ENCODE results near the gene LYPD6B.

The LYPD6B gene, protein sequence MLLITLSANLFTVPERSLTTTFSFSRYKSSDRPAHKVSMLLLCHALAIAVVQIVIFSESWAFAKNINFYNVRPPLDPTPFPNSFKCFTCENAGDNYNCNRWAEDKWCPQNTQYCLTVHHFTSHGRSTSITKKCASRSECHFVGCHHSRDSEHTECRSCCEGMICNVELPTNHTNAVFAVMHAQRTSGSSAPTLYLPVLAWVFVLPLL

DNA sequence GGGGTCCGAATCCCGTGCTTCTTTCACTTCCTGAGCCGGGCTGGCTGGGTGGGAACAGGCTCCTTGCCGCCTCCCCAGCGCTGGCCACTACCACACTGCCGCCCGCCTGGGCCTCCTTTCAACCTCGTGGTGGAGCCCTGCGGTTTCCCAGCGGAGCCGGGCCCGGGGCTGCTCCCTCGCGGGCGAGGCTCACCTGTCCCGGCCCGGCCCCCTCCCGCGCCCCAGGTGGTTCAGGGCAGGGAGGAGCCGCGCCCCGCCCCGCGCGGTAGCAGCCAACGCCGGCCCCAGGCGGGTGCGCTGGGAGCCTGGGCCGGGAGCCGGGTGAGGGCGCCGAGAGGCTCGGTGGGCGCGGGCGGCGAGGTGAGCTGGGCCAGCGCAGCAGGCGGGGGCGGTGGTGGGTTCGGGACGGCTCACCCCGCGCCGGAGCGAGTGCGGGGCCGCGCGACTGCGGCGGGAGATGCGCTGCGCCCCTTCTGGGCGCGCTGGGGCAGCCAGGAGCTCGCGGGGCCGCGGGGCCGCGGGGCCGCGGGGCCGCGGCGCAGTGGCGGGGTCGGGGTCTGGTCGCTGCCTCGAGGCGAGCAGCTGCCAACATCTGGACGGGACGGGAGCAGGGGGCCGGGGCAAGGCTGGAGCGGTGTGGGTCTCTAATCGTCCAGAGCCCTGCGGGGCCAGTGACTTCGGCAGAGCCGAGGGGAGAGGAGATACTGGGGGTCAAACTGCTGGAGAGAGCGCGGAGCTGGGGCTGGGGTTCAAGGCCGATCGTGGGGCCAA lies at the start of gene LYPD6B:
TSS of gene LYPD6B (plus strand) at position 258 of the 771 bp plus-strand sequence. CDS start 92,250 bp downstream, outside the sequence.
- DNase-seq (ENCODE audit: low read depth): no peak

DNA sequence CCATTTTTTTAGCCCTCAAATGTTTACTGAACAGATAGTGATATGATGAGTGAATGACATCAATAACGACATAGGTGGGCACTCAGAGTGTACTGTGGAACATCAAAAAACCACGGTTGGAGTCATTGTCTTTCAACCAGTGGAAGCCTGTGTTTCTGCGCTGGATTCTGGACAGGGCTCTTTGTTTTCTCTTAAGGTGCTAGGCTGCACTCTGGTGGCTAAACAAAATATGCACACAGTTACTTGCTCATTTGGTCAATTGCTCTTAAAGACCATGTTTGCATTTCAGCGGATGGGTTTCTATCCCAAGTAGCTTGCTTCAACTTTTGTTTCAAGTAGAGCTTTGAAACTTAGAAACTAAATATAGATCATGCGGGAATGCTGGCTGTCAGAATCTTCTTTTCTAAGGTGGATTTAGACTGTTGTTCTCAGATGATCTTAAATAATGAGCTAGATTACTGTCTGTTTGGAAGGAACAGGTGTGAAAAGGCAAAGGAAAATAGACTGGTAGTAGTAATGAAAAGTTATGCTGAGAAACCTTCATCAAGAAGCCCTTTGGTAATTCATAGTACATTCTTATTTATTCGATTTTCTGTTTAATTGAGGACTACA lies 48.5 kb upstream of the LYPD6B start:
- DNase-seq (ENCODE audit: low read depth): no peak

DNA sequence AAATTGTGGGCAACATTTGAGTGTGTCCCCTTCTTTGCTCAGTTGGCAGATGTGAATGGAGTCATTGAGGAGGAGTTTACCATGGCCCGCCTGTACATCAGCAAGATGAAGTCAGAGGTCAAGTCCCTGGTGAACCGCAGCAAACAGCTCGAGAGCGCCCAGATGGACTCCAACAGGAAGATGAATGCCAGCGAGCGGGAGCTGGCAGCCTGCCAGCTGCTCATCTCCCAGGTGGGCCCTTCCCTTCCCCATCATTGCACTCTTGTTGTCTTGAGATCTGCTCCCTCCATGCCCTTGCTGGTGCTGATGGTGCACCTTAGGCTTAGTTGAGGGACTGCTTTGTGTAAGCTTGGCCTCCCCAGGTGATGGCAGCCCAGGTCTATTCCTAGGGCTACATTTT lies 47.5 kb upstream of the LYPD6B start:
- DNase-seq (ENCODE audit: low read depth): no peak

DNA sequence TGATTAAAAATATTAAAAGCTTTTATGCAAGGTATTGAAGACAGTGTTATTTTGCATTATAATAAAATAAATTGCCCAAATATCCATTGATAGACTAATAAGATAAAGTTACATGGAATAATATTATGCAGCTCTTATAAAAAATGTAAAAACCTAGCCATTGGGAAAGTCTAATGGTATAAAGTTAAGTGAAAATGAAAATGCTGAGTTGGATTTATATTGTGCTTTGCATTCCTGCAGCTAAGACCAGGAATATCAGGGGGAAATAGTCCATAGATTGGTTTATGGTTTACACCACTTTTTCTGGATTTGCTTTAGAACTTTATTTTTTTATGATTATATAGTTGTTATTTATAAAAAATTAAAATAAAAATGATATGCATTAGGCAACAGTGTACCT lies 46.1 kb upstream of the LYPD6B start:
- DNase-seq (ENCODE audit: low read depth): no peak

DNA sequence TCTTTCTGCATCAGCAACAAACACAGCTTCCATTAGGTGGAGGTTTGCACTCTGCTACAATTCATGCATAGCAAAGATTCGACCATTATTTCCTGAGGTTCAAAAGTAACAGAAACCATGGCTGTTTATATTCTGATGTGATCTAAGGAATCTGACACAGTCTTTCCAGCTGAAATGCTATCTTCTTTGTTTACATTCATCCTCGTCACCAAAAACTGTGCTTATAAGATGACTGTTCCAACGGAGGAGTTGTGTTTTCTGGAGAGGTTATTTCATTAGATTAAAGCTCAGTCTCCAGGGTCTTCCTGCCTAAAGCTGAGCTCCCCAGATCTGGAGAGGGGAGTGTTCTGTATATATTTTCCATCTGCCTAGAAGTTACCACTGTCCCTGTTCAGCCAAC lies 45.1 kb upstream of the LYPD6B start:
- DNase-seq (ENCODE audit: low read depth): no peak

DNA sequence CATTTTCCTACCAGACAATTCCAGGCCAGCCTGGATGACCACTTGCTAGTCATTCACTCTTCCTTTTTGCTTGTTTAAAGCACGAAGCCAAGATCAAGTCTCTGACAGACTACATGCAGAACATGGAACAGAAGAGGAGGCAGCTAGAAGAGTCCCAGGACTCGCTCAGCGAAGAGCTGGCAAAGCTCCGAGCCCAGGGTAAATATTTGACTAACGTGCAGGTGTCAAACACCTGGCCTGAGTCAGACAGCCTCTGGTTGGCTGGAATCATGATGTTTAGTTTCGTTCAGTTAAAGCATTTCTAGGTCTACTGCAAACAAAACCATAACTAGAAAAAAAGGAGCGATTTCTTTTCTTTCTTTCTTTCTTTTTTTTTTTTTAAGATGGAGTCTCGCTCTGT lies 44.2 kb upstream of the LYPD6B start:
- DNase-seq (ENCODE audit: low read depth): no peak

DNA sequence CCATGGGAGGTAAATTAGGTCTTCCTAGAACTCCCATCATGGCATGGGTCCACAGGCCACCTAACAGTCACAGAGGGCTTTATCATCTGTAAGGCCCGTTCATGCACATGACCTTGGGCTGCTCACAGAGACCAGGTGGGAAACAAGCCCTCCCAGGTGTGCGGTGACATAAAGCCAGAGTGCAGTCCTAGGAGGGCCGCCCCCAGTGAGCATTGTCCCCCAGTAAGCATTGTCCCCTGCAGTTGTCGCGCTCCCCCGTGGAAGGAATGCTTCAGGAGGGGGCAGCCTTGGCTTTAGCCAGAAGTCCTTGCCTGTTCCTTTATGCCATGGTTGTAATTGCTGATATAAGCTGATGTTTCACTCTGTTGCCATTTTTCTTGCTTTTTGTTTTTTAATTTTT lies 41.7 kb upstream of the LYPD6B start:
- no peak for DNase-seq (ENCODE audit: low read depth)

DNA sequence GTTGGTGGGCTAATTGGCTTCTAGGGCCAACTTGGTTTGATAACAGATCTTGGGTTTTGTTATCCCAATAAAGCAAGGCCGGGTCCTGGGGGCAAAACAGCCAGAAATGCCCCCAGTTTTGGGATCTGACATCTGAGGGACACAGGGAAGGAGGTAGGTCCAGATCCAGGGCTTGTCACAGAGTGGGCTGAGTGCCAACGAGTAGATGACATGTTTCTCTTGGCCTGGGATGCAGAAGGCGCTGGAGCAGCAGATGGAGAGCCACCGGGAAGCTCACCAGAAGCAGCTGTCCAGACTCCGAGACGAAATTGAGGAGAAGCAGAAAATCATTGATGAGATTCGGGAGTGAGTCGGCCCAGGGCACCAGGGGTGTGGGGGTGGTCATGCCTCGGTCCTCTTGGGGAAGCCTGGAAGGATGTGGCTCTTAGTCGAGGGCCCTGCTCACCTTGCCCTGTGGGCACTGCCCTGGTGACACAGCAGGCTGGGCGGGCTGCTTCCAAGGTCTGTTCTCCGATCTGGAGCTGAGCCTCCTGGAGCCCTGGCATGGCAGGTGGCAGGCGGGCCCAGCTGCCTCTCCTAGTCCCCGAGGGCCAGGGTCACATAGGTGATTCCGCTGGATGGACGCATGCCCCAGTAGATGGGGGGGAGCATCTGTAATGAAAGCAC lies 40.2 kb upstream of the LYPD6B start:
- no peak for DNase-seq (ENCODE audit: low read depth)

DNA sequence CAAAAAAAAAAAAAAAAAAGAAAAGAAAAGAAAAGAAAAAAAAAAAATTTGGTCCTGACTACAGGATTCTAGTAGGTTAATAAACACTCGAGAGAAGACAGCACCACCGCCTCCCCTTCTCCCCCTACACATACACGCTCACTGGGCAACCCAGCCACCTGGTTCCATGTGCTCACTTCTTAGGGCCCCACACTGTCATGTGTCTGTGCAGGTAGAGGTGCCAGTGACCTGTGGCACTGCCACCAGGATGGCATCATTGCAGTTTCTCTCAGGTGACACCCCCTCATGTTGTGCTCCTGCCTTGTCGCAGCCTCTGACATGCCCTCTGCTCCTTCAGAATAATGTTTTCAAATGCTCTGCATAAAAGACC lies 39.7 kb upstream of the LYPD6B start:
- DNase-seq (ENCODE audit: low read depth): no peak

DNA sequence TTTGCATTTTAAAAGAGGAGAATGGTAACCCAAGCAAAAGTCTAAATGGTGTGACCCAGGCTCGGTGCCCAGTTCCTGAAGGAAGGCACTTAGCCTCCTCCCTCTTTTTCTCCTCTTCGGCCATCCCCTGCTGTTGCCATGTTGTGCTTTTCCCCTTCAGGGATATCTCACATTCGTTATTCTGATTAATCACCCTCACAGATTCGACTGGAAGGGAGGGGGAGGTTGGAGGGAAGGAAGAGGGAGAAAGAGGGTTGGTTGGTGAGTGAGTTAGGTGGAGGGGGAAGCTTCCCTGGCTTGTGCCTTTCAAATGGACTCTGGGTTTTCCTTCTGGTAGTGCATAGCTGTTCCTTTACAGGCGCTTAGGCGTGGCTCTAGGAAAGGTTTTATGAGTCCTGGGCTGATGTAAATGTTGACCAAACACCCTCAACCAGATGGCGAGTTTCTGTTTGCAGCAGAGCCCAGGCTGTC lies 39.0 kb upstream of the LYPD6B start:
- DNase-seq (ENCODE audit: low read depth): no peak

DNA sequence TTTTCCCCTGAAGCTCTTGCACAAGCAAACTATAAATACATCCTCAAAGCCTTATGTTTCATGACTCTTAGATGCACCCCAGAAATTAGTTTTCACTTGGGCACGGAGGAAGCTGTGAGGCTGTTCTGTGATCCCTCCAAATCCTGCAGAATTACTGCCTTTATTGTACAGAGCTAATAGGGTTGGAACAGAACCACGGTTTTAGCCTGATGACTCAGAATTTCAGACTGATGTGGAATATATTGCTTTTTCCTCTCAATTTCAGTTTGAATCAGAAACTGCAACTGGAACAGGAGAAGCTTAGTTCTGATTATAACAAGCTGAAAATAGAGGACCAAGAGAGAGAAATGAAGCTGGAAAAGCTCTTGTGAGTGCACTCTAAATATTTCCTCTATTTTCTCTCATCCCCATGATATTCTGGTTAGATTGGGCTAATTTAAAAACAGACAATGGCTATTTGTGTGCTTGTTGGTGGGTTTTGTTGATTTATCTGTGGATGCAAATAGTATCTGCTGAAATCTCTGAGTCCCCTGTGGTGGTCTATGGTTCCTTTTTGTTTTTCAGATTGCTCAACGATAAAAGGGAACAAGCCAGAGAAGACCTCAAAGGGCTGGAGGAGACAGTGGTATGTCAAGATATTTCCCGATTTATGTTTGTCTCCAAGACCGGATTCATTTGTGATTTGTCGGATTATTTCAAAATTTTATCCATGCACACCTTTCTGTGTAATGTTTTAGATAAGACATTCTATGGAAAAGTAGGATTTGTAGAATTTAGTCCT lies 38.2 kb upstream of the LYPD6B start:
- DNase-seq (ENCODE audit: low read depth): no peak

DNA sequence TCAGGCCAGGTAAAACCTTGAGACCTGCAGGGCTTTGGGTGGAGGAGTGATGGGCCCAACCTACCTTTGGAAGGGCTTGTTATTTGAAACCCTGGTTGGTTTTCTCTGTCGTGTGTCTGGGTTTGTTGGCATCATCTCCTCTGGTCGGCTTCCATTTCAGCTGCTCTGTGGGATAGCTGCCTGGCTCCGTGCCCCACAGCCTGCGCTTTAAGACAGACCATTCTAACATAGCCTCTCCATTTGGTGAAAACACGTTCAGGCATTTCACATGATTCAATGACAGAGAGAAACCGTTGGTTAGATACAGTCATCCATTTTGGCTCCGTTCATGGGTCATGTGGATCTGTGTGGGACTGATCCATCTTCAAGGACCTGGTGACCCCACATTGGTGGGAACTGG lies 37.0 kb upstream of the LYPD6B start:
- DNase-seq (ENCODE audit: low read depth): no peak

DNA sequence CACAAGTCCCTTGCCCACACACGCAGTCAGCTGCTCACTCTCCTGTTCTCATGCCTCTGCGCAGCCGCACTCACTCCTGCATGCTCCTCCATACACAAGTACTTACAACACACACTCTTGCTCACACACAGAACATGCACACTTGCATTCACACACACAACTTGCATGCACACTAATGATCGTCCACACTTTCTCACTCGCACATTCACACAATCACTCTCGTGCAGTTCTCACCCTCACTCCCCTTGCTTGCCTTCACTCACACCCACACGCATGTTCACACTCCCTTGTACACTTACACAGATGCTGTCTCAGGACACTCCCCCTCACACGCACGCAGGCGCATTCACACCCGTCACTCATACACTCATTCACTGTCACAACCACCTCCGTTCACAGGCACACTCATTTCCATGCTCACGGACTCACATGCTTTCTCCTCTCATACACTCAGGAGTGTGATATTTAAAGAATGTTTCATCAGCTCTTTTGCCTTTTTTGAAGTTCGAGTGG lies 36.1 kb upstream of the LYPD6B start:
- DNase-seq (ENCODE audit: low read depth): no peak

DNA sequence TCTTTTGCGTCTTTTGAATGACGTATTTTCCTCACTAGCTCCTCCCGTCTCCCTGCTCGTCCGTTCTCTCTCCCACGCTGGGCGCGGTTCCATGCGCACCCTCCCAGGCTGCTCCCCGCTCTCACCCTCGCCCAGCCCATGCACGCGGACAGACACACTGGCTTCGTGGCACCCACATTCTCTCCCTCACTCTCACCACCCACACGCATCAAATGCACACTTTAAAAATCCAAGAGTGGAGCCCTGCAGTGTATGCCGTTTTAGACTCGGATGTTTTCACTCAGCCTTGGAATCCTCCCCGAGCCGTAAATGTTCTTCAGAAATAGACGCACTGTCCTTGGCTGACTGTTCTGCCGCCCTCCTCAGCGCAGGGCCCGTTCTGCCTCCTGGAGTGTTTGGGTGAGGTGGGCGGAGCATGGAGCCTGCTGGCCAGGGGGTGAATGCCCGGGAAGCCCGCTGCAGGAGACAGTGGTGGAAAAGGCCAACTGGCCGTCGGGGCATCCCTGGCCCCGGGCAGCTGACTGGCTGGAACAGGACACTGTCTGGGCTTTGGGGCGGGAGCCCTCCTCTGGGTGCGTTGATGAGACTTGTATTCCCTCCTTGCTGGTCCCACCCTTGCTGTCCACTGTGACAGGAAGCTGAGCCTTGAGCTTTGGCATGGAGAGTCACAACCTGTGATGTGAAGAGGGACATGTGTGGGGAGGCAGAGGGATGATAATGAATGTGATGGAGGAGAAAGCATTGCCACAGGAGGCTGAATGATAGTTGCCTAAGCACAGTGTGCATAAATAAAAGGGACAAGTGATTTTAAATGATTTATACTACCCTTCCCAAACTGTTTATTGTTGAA lies 35.4 kb upstream of the LYPD6B start:
- no peak for DNase-seq (ENCODE audit: low read depth)

DNA sequence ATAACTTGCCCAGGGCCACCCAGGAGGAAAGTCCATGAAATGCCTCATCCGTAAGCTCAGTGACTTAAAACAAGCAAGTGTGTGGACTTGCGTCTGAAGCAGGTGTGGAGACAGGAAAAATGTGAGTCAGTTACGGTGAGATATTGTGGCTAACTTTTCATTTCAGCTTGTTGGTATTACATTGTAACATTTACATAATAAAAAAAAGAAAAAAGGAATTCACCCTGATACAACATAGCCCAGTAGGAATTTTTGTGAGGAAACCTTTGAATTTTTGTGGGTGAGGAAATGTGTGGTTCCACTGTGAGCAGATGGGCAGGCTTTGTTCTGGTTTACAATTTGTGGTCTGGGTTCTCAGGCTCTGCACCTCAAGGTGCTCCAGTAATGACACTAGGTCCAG lies 33.7 kb upstream of the LYPD6B start:
- DNase-seq (ENCODE audit: low read depth): no peak

DNA sequence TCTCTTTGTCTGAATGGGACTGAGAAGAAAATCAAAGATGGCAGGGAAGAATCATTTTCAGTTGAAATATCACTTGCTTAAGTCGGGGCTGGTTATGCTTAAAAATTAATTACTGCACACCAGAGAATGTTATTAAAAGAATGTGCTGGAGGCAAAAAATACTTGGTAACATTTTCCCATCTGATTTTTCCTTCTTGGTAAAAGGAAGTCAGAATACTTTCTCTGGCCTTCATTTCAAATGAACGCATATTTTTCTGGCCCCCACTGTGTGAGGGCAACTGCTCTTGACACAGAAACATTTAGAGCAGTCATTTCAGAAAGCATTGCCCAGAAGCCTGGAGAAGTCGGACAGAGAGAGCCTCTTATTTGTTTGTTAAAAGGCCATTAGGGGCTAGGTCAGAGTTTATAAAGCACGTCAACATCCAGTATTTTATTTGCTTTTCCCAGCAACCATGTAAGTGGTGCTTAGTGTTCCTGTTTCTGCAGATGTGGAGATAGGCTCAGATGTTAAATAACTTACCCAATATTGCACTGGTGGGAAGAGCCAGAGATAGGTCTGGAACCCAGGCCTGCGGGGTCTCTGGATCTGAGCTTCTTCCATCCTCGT lies 32.9 kb upstream of the LYPD6B start:
- DNase-seq (ENCODE audit: low read depth): no peak

DNA sequence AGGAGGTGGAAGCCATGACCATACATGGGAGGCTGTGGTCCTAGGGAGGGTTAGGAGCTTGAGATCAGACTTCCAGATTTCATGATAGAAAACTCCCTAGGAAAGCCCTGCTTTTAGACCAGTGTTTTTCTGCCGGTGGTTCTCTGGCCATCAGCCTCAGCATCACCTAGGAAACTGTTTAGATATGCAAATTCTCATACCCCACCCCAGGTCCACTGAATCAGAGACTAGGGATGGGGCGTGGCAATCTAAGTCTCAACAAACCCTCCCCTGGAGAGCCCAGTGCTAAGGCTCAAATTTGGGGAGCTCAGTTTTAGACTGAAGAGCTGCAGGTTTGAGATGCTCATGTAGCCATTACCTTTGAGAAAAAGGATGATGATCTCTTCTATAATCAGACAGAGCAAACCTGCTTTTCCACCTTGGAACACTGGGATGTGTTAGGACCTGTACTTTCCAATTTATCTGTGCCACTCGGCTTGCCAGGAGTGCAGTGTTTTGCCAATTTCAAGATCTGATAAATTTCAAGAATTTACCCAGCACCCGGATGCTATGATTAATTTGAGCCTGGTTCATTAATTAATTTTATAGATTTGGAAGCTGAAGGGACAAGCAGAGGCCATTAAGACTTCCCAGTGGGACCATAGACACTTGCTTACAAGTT lies 31.5 kb upstream of the LYPD6B start:
- DNase-seq (ENCODE audit: low read depth): no peak

DNA sequence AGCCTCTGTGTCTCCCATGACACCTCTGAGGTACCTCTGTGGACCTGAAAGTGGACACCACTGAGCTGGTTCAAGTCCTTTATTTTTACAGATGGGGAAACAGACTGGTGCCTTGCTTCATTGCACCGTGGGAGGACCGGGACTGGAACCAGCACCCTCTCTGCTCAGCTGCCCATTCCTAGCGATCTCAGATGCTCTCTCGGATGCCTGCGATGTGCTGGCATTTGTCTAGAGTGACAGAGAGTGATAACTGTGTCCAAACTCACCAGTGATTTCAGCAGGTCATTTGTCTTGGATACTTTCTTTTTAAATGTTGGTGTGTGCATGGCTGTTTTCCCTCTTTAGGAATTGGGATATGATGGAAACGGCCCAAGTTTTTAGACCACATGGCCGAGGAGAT lies 30.1 kb upstream of the LYPD6B start:
- DNase-seq (ENCODE audit: low read depth): no peak

DNA sequence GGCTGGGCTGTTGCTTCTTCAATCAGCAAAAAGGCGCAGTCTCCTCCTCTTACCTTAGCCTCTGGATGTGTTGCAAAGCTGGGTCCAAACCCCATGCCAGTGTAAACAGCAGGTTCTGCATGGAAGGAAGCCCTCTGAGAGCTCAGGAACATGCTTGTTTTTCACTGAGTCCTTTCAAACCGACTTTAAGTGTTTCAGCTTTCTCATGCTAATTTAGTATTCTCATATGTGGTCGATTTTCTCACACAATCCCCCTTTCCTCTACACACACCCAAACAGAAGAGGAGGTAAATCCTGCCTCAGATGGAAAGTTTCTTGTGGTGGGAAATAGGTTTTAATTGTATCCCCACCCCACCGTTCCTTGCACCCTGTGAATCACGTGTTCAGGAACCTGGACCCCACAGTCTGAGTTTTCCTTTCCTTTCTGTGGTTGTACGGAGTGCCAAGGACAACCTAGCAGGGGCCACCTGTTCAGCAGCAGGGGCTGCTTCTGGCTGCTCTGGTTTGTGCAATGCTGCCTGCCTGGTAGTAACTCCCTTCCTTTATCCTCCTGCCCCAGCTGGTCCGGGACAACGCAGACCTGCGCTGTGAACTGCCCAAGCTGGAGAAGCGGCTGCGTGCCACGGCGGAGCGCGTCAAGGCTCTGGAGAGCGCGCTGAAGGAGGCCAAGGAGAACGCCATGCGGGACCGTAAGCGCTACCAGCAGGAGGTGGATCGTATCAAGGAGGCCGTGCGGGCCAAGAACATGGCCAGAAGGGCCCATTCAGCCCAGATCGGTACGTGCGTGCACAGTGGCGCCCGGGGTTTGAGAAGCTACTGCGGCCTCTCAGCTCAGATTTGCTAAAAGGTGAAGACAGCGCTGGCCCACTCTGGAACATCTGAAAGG lies 28.7 kb upstream of the LYPD6B start:
- DNase-seq (ENCODE audit: low read depth): no peak
